GM13977 (cell line): ENCODE measurements around the gene HHAT.

Experiments used
- DNase-seq: peaks from one replicate; pipeline ENCODE4 v3.0.0; 2012; ENCODE audit warnings: low spot score
- CTCF ChIP-seq: IDR thresholded peaks from 2 replicates; pipeline ENCODE4 v1.5.1; 2012; ENCODE audit warnings: mild to moderate bottlenecking, control low read depth; ENCODE audit not compliant: insufficient read depth; ENCODE audit errors: extremely low read depth, missing control alignments
- in situ Hi-C: fragments of 300-500 bp; cut with MboI; formaldehyde crosslinking; loops from one replicate; pipeline ENCODE4 v1.12.0; 2022; ENCODE audit warnings: low sequenced_read_pairs, low pct_unique_long_range_greater_than_20kb, mixed read lengths, inconsistent platforms; ENCODE audit not compliant: unreplicated experiment

Gene HHAT

DNA sequence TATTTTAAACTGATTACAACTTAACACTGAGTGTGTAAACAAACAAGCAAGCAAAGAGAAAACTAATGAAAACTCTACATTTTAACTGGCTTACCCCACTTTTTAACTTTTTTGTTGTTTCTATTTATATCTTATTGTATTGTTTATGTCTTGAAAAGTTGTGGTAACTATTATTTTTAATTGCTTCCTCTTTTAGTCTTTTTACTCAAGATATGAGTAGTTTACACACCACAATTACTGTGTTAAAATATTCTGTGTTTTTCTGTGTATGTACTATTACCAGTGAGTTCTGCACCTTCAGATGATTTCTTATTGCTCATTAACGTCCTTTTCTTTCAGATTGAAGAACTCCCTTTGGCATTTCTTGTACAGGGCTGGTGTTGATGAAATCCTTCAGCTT lies 4.7 kb upstream of the HHAT start:
- no peak for TF ChIP-seq CTCF
- no peak for DNase-seq
- in situ Hi-C loops: loop anchor here (25.0 kb wide), 1 partner anchor 462 kb away; no protein-coding TSS in a partner anchor

DNA sequence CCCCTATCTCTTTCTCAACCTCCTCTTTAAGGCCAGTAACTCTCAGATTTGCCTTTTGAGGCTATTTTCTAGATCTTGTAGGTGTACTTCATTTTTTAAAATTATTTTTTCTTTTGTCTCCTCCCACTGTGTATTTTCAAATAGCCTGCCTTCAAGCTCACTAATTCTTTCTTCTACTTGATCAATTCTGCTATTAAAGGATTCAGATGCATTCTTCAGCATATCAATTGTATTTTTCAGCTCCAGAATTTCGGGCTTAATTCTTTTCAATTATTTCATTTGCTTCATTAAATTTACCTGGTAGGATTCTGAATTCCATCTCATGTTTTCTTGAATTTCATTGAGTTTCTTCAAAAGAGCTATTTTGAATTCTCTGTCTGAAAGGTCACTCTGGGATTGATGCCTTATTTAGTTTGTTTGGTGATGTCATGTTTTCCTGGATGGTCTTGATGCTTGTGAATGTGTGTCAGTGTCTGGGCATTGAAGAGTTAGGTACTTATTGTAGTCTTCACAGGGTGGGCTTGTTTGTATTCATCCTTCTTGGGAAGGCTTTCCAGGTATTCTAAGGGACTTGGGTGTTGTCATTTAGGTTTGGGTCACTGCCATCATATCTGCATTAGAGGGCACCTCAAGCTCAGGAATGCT lies 3.6 kb upstream of the HHAT start:
- no peak for DNase-seq
- in situ Hi-C loops: no loop called here

GRCh38 chr1:210328032-210328745 lies 513 bp upstream of the HHAT start:
- TF ChIP-seq CTCF: no peak
- in situ Hi-C loops: no loop called here

More for the DNA sequence above, 3.6 kb upstream of the HHAT start:
- TF ChIP-seq CTCF: no peak

DNA sequence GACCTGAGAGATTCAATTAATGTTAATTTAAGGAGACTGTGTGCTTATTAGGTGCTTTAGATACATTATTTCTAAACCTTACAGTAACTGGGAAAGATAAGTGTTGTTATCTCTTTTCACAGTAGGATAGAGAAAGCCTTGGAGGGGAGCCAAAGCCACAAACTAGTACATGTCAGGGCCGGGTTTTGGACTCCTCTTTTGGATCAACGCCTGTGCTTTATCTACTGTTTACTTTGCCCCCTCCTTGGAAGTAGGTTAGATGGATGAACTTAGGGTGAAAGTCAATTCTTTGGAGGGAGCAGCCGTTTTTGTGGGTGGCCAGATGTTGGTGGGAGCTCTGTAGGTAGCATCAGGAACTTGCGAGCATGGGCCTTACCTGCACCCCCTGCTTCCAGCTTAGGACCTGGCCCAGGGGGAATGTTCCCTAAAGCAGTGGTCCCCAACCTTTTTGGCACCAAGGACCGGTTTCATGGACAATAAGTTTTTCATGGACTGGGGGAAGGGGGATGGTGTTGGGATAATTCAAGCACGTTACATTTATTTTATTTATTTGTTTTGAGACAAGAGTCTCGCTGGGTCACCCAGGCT lies 1.7 kb downstream of the HHAT start:
- in situ Hi-C loops: no loop called here
- no peak for DNase-seq
- no peak for TF ChIP-seq CTCF

More at GRCh38 chr1:210328032-210328745, 513 bp upstream of the HHAT start:
- peak; percentile 14 for DNase-seq

DNA sequence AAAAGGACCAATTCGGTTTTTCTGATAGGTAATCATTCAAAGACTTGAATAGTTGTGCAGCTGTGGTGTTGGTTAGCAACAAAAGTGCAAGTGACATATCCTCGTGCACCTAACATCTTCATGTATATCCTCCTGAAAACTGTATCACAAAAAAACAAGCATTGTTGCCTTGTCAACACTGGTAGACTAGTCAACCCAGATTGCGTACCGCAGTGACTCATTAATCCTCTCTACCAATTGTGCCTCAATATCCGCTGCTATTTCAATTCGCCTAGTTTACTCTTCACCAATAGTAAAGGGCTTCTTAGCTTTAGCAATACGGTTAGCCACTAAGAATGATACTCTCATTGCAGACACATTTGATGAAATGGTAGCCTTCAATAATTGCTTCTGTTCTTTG lies 3.5 kb downstream of the HHAT start:
- in situ Hi-C loops: no loop called here
- DNase-seq: no peak
- TF ChIP-seq CTCF: no peak

DNA sequence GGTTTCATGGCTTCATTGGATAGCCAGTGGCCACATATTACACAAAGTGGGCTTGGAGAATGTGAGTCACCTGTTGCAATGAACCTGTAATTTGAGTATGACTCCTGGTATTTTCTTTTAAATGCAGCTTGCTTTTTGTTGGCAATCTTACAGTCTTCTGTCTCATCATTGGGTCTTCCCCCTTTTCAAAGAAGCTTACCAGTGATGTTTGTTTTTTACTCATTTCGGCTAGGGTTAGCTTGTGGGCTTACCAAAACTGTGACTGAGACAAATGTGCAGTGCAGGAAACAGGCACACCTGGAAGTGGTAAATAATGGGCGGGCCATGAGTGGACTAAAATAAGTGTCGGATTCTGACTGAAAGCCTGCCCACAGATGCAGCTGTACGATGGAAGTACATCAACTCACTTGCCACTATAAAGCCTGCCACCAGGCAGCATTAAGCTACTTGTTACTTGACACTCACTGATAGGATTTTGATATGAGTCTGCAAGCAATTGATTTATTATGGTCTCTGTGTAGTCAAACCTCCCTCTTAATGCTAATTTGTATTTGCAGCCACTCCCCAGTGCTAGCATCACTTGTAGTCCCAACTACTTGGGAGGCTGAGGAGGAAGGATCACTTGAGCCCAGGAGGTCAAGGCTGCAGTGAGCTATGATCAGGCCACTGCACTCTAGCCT lies 4.2 kb downstream of the HHAT start:
- no peak for TF ChIP-seq CTCF
- peak; percentile 56 for DNase-seq
- in situ Hi-C loops: no loop called here
